GM11168 (cell line): ENCODE measurements around the gene GRAMD4.

Source experiments
- in situ Hi-C: fragments of 300-500 bp; cut with MboI; formaldehyde crosslinking; loops from one replicate; pipeline ENCODE4 v1.12.0; 2022; ENCODE audit warnings: low sequenced_read_pairs; ENCODE audit not compliant: unreplicated experiment

GRAMD4 gene

GRCh38 chr22:46619830-46620501, at the start of gene GRAMD4:
TSS of gene GRAMD4 (plus strand) at chr22:46620386. CDS start at chr22:46626800, 6,414 bp downstream.
- in situ Hi-C loops, result no loop called here

GRCh38 chr22:46571642-46572250, 48.4 kb upstream of the GRAMD4 start:
- in situ Hi-C loops, result no loop called here

GRCh38 chr22:46572911-46573780, 47.0 kb upstream of the GRAMD4 start:
- in situ Hi-C loops, result no loop called here

- in situ Hi-C loops, result no loop called here
These were observed 46.3 kb upstream of the GRAMD4 start for GRCh38 chr22:46573781-46574437.

- in situ Hi-C loops, result no loop called here
These were observed 45.7 kb upstream of the GRAMD4 start for GRCh38 chr22:46574438-46574992.

- in situ Hi-C loops, result no loop called here
These were observed 44.9 kb upstream of the GRAMD4 start for GRCh38 chr22:46574993-46575910.

GRCh38 chr22:46575911-46576555, 44.2 kb upstream of the GRAMD4 start:
- in situ Hi-C loops, result no loop called here

GRCh38 chr22:46576556-46577367, 43.4 kb upstream of the GRAMD4 start:
- in situ Hi-C loops, result no loop called here

GRCh38 chr22:46577368-46578249, 42.6 kb upstream of the GRAMD4 start:
- in situ Hi-C loops, result no loop called here

GRCh38 chr22:46578251-46578823, 41.8 kb upstream of the GRAMD4 start:
- in situ Hi-C loops, result no loop called here

- in situ Hi-C loops, result no loop called here
These were observed 41.2 kb upstream of the GRAMD4 start for GRCh38 chr22:46578824-46579561.

- in situ Hi-C loops, result no loop called here
These were observed 40.3 kb upstream of the GRAMD4 start for GRCh38 chr22:46579751-46580449.

GRCh38 chr22:46580940-46581537, 39.1 kb upstream of the GRAMD4 start:
- in situ Hi-C loops, result no loop called here

GRCh38 chr22:46581538-46582244, 38.5 kb upstream of the GRAMD4 start:
- in situ Hi-C loops, result no loop called here
